Lung (tissue), 12 donors: ENCODE results near the gene ACOT7. TPM values are rescaled to one million over a fixed set of nuclear protein-coding genes. Genes with fewer than 3 reads are reported as not detected.
"Not testable (repeated sequence)": the region's sequence is repeated elsewhere in the genome, so short reads cannot be mapped to it uniquely, and the experiment has no call there.

Experiments used
- ATAC-seq: fragments of 200-7000 bp; cut with Tn5 transposase; one replicate; pipeline ENCODE4 v1.9.1; 2020; ENCODE audit warnings: moderate number of reproducible peaks; ENCODE audit not compliant: insufficient read depth, low FRiP score
- DNase-seq, 3 donors: peaks; one replicate each; pipeline ENCODE4 v3.0.0-alpha.2; 2013 to 2017
- H3K27ac ChIP-seq, 2 donors: one replicate each; pipeline ENCODE4 v1.5.1; 2013; ENCODE audit warnings: mild to moderate bottlenecking in 2 of 2, moderate library complexity in 2 of 2, control low read depth in 1 of 2, inconsistent platforms in 1 of 2, low read depth in 1 of 2, low read length in 1 of 2
- H3K27me3 ChIP-seq, 3 donors: one replicate each; pipeline ENCODE4 v1.5.1; 2013; ENCODE audit warnings: low read length in 2 of 3; ENCODE audit not compliant: control insufficient read depth in 3 of 3, insufficient read depth in 3 of 3
- H3K36me3 ChIP-seq, 4 donors: one replicate each; pipeline ENCODE4 v1.5.1; 2013; ENCODE audit warnings: low read length in 4 of 4, mild to moderate bottlenecking in 1 of 4, moderate library complexity in 1 of 4; ENCODE audit not compliant: control insufficient read depth in 4 of 4, insufficient read depth in 4 of 4
- H3K4me1 ChIP-seq, 5 donors: one replicate each; pipeline ENCODE4 v1.5.1; 2013; ENCODE audit warnings: low read length in 5 of 5, mild to moderate bottlenecking in 2 of 5, moderate library complexity in 1 of 5; ENCODE audit not compliant: control insufficient read depth in 5 of 5, insufficient read depth in 5 of 5
- H3K4me3 ChIP-seq: one replicate; pipeline ENCODE4 v1.5.1; 2013; ENCODE audit warnings: mild to moderate bottlenecking, control low read depth, moderate library complexity
- H3K9ac ChIP-seq, 2 donors: one replicate each; pipeline ENCODE4 v1.5.1; 2013; ENCODE audit warnings: low read length in 2 of 2, control low read depth in 1 of 2; ENCODE audit not compliant: insufficient read depth in 1 of 2
- H3K9me3 ChIP-seq, 4 donors: one replicate each; pipeline ENCODE4 v1.5.1; 2013; ENCODE audit warnings: low read length in 3 of 4, mild to moderate bottlenecking in 1 of 4, moderate library complexity in 1 of 4; ENCODE audit not compliant: control insufficient read depth in 4 of 4, insufficient read depth in 3 of 4
- CTCF ChIP-seq: IDR thresholded peaks from 2 replicates; pipeline ENCODE4 v1.5.1; 2012; ENCODE audit warnings: mild to moderate bottlenecking; ENCODE audit errors: control extremely low read depth, extremely low read depth
- WGBS, 2 donors: extraction: QIAGEN DNeasy Blood & Tissue Kit; methylation state at CpG; one replicate each; pipeline ENCODE4 v1.1.7; 2013; 5-methylcytosine and 5-hydroxymethylcytosine counted together
- polyA plus RNA-seq, 2 donors: library from polyadenylated mRNA; stranded (reverse); fragments of 200-250 nt; gene quantifications; one replicate each; pipeline ENCODE4 v1.2.1, GENCODE V29; 2013
- total RNA-seq, 2 donors: library from RNA; depleted of rRNA in 1 of 2; stranded (reverse); fragments of >200 nt in 1 of 2; gene quantifications; one replicate each; pipeline ENCODE4 v1.2.1, GENCODE V29; 2014 to 2021
- donor health status: control.
- donor health status: control.
- donor health status: Bipolar disorder and iron deficiency.
- donor health status: healthy.
- donor health status: DM: yes; HTN: yes; CAD: no.

Gene ACOT7
- total and polyA plus RNA-seq, 4 donors, result 8.8 to 37.4 (median 23.1) TPM

DNA sequence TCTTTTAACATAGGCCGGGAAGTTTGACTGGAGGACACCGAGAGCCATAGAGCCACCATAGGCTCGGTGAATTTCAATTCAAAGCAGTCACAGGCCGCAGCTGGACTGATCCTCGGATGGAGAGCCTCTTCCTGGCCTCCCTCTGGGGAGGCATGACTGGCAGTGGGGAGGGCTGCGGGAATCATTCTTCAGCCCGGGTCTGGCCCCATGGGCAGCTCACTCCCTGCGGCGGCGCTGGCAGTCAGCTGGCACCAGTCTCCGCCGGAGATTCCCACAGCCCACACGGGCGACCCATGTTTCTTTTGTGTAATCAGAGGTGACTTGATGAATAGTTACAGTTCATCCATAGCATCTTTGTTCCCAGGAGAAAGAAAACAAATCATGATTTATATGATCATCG is 41.6 kb upstream of the ACOT7 start:
- ATAC-seq, result no peak
- Histone ChIP-seq H3K9me3 (no peaks in the 10 kb centered on the region), H3K27me3 (peaks cover 0 to 14% (median 5%) of the 10 kb centered on the region in 3 donors), H3K9ac (no peak overlapping the region), H3K4me3 (no peak overlapping the region), H3K4me1 (no peaks in the 10 kb centered on the region), H3K36me3 (no peaks in the 10 kb centered on the region), H3K27ac (no peak overlapping the region)
- no peak for TF ChIP-seq CTCF
- 81 to 93% methylated on average over 14 to 15 of the region's 15 CpGs for WGBS, 2 donors
- DNase-seq, result no peak

DNA sequence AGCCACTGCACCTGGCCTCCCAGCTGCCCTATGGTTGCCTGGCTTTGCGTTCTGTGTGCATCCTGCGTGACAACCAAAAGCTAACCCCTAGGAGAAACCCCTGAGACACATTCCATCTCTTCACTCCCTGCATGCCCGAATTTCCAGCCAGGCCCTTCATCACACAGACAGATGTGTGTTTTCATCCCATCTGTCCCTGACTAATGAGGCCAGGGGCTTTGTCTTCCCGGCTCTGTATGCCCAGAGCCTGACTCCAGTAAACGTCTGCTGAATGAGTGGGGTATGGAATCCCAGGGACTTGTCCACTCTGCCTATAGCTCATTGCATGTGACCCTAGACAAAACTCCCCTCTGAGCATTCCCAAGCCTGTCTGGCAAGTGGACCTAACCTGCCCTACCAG is 40.6 kb upstream of the ACOT7 start:
- Histone ChIP-seq H3K27ac (no peak overlapping the region), H3K27me3 (peaks cover 0 to 11% (median 3%) of the 10 kb centered on the region in 3 donors), H3K9ac (no peak overlapping the region), H3K36me3 (no peaks in the 10 kb centered on the region), H3K4me1 (no peaks in the 10 kb centered on the region), H3K4me3 (no peak overlapping the region), H3K9me3 (no peaks in the 10 kb centered on the region)
- WGBS, 2 donors, result 71 to 85% methylated on average over 5 of the region's 5 CpGs
- TF ChIP-seq CTCF, result no peak
- ATAC-seq, result no peak
- DNase-seq, result no peak

- not testable (repeated sequence) for H3K4me1 ChIP-seq, H3K27ac ChIP-seq, DNase-seq, H3K9ac ChIP-seq, H3K4me3 ChIP-seq, ATAC-seq, H3K36me3 ChIP-seq, H3K9me3 ChIP-seq
- H3K27me3 ChIP-seq, result peaks cover 0 to 11% (median 5%) of the 10 kb centered on the region in 3 donors
- 69% methylated on average over 12 to 13 of the region's 13 CpGs for WGBS, 2 donors
These were observed 38.3 kb upstream of the ACOT7 start for GRCh38 chr1:6431645-6432579.

DNA sequence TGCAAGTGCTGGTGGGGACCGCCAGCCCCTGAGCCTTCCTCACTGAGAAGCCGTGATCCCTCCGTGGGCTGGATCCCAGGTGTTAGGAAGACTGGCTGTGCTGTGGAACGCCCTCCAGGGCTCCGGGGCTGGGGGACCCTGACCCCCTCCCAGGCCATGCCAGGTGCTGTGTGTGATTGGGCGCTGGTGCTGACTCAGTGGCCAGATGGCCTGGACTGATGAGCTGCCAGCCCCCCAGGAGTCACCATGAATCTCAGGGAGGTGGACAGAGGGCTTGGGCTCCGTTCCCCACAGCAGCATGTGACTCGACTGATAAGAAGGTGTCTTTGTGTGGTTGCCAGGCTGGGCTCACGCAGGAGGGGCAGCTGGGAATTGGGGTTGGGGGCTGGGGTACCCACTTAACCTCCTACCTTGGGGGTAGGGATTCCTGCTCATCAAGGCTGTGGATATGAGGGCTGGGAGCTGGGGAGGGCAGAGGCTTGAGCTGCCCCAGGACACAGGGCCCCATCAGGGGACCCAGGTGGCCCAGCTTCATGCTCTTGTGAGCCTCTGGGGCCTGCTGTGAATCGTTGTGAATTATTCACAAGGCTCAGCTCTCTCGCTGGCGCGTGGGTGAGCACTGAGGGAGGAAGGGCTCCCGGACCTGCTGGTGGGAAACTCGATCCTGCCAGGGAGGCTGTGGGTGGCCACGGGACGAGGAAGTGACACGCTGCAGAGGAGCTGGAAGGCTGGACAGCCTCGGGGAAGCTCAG is 36.3 kb upstream of the ACOT7 start:
- not testable (repeated sequence) for ATAC-seq, H3K9me3 ChIP-seq, H3K36me3 ChIP-seq, H3K27ac ChIP-seq, H3K9ac ChIP-seq, H3K4me1 ChIP-seq, H3K4me3 ChIP-seq, DNase-seq
- H3K27me3 ChIP-seq, result peaks cover 10 to 29% (median 15%) of the 10 kb centered on the region in 3 donors
- WGBS, 2 donors, result 36 to 48% methylated on average over 18 to 19 of the region's 19 CpGs

DNA sequence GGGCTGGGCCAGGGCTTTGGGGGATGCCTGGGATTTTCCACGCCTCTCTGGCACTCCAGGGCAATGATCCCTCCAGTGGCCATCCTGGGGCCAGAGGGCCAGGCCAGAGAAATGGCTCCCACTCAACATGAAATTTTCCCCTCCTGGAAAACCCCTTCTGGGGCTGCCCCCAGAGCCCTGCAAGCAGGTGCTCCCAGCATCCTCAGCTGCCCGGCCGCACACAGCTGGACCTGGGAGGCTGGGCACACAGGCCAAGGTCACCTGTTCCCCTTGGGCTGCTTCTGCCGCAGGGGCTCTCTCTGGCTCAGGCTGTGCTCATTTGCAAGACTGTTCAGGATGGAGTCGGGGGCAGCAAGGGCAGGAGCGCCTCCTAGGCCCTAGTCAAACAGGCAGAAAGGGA is 34.9 kb upstream of the ACOT7 start:
- not testable (repeated sequence) for ATAC-seq, H3K27ac ChIP-seq, H3K4me3 ChIP-seq, H3K9me3 ChIP-seq, H3K9ac ChIP-seq, DNase-seq, H3K36me3 ChIP-seq
- Histone ChIP-seq H3K27me3 (peaks cover 10 to 38% (median 23%) of the 10 kb centered on the region in 3 donors), H3K4me1 (peaks cover 0 to 14% (median 0%) of the 10 kb centered on the region in 5 donors)
- 79 to 81% methylated on average over 5 to 6 of the region's 6 CpGs for WGBS, 2 donors
